HepG2 (cell line): ENCODE measurements around the gene POU6F2. TPM values are rescaled to one million over a fixed set of nuclear protein-coding genes. Genes with fewer than 3 reads are reported as not detected.

Experiments
- ATAC-seq: fragments of 200-7000 bp; cut with Tn5 transposase; 3 replicates; pipeline ENCODE4 v1.9.1; 2020; ENCODE audit warnings: mild to moderate bottlenecking, moderate library complexity
- BruUV-seq: library from RNA; stranded (reverse); fragments of 400-500 nt; replicated peaks from 2 replicates; lab custom pipeline; 2021; lab: Mats Ljungman, UMichigan
- CTCF ChIA-PET: fragments of 300-600 bp; formaldehyde crosslinking; extraction: SDS; loops from one replicate; lab custom pipeline; 2021; ENCODE audit warnings: low total read pairs, inconsistent platforms, low intra/inter-chr PET ratio; lab: Yijun Ruan, JAX
- POLR2A ChIA-PET: fragments of 350-600 bp; sonication (Branson Sonifier 250); formaldehyde crosslinking; loops from one replicate; lab custom pipeline; 2020; ENCODE audit warnings: antibody characterized with exemption, inconsistent platforms; lab: Yijun Ruan, JAX
- DNase-seq: peaks from one replicate; pipeline ENCODE4 v3.0.0-alpha.2; 2015; ENCODE audit warnings: low spot score
- FAIRE-seq: peaks from 3 replicates; lab custom pipeline; 2011; peaks lifted over from hg19 to GRCh38; lab: Jason Lieb, UNC
- H2AFZ ChIP-seq: one replicate; pipeline ENCODE4 v1.6.1; 2011; ENCODE audit warnings: low read length, inconsistent platforms
- H3K27ac ChIP-seq: fragments of 300-600 bp; 3 replicates; pipeline ENCODE4 v1.8.0; 2011; ENCODE audit warnings: mixed run types, mild to moderate bottlenecking, mixed read lengths, low read length, inconsistent platforms; ENCODE audit not compliant: insufficient read depth; ENCODE audit errors: extremely low read length
- H3K27me3 ChIP-seq, 2 experiments: fragments of 200-600 bp in 1 of 2; 2 replicates in 1 of 2; 3 replicates in 1 of 2; pipeline versions ENCODE4 v1.6.0 to v1.8.0; 2011; ENCODE audit warnings: low read length in 2 of 2, mild to moderate bottlenecking in 2 of 2, moderate library complexity in 2 of 2, inconsistent platforms in 1 of 2; ENCODE audit not compliant: insufficient read depth in 2 of 2, control insufficient read depth in 1 of 2
- H3K36me3 ChIP-seq, 2 experiments: fragments of 200-600 bp in 1 of 2; replicated peaks in 1 of 2; 2 replicates in 1 of 2; 3 replicates in 1 of 2; pipeline versions ENCODE4 v1.5.1 to v1.8.0; 2011; ENCODE audit warnings: low read length in 2 of 2, inconsistent platforms in 1 of 2; ENCODE audit not compliant: insufficient read depth in 2 of 2, control insufficient read depth in 1 of 2
- H3K4me1 ChIP-seq: 2 replicates; pipeline ENCODE4 v1.5.1; 2012; ENCODE audit warnings: low read length, inconsistent platforms; ENCODE audit not compliant: insufficient read depth
- H3K4me2 ChIP-seq: 2 replicates; pipeline ENCODE4 v1.6.0; 2011; ENCODE audit warnings: low read depth, low read length, inconsistent platforms
- H3K4me3 ChIP-seq, 3 experiments: fragments of 200-600 bp in 1 of 3; sonication (generic), shearing (Covaris generic) in 1 of 3; replicated peaks in 1 of 3; 2 replicates each; pipeline ENCODE4 v1.5.1; 2011 to 2016; ENCODE audit warnings: low read length in 3 of 3, inconsistent platforms in 2 of 3, low read depth in 2 of 3, mild to moderate bottlenecking in 2 of 3, control low read depth in 1 of 3, mixed read lengths in 1 of 3; ENCODE audit not compliant: insufficient read depth in 1 of 3
- H3K79me2 ChIP-seq: one replicate; pipeline ENCODE4 v1.6.1; 2011; ENCODE audit warnings: low read length, inconsistent platforms; ENCODE audit not compliant: insufficient read depth
- H3K9ac ChIP-seq: 2 replicates; pipeline ENCODE4 v1.6.0; 2011; ENCODE audit warnings: mild to moderate bottlenecking, low read depth, low read length, inconsistent platforms; ENCODE audit not compliant: insufficient read depth
- H3K9me3 ChIP-seq: 2 replicates; pipeline ENCODE4 v1.5.1; 2012; ENCODE audit warnings: mild to moderate bottlenecking, low read length
- H4K20me1 ChIP-seq: 2 replicates; pipeline ENCODE4 v1.6.0; 2011; ENCODE audit warnings: inconsistent platforms, mild to moderate bottlenecking, low read length, moderate library complexity; ENCODE audit not compliant: insufficient read depth
- ARID4A ChIP-seq: sonication (generic); formaldehyde crosslinking; IDR thresholded peaks from 2 replicates; pipeline ENCODE4 v1.5.0; 2020; ENCODE audit warnings: mild to moderate bottlenecking, missing genetic modification reagents, borderline replicate concordance
- FOXC1 ChIP-seq: sonication (generic); formaldehyde crosslinking; IDR thresholded peaks from 2 replicates; pipeline ENCODE4 v1.8.0; 2022; ENCODE audit warnings: mild to moderate bottlenecking, missing genetic modification reagents, borderline replicate concordance
- GTF3A ChIP-seq: sonication (generic); formaldehyde crosslinking; conservative IDR thresholded peaks from 2 replicates; pipeline ENCODE4 v1.4.0; 2020; ENCODE audit warnings: mild to moderate bottlenecking, missing genetic modification reagents
- KLF9 ChIP-seq: IDR thresholded peaks from 2 replicates; pipeline ENCODE4 v1.6.1; 2016; ENCODE audit warnings: low read depth
- NCOR1 ChIP-seq: fragments of 200-600 bp; sonication (generic); IDR thresholded peaks from 2 replicates; pipeline ENCODE4 v1.7.0; 2017; ENCODE audit warnings: antibody characterized with exemption, low read length, borderline replicate concordance
- NFRKB ChIP-seq: fragments of 450-650 bp; IDR thresholded peaks from 2 replicates; pipeline ENCODE4 v1.6.1; 2017
- NR2F6 ChIP-seq, 2 experiments: IDR thresholded peaks; 2 replicates each; pipeline ENCODE4 v1.6.1; 2016; ENCODE audit warnings: antibody characterized with exemption in 1 of 2, mild to moderate bottlenecking in 1 of 2
- SATB2 ChIP-seq: sonication (generic); formaldehyde crosslinking; IDR thresholded peaks from 2 replicates; pipeline ENCODE4 v1.5.0; 2020; ENCODE audit warnings: missing genetic modification reagents
- STAT5B ChIP-seq: sonication (generic); formaldehyde crosslinking; IDR thresholded peaks from 2 replicates; pipeline ENCODE4 v1.4.0; 2020; ENCODE audit warnings: missing genetic modification reagents
- TAF15 ChIP-seq: fragments of 200-400 bp; formaldehyde crosslinking; IDR thresholded peaks from one replicate; pipeline ENCODE4 v1.6.1; 2018; ENCODE audit warnings: mild to moderate bottlenecking, low read depth, low read length; ENCODE audit not compliant: poor library complexity, severe bottlenecking
- TSC22D2 ChIP-seq: sonication (generic); formaldehyde crosslinking; IDR thresholded peaks from 2 replicates; pipeline ENCODE4 v1.5.1; 2020; ENCODE audit warnings: missing genetic modification reagents, mild to moderate bottlenecking, borderline replicate concordance
- ZBTB42 ChIP-seq: sonication (generic); formaldehyde crosslinking; IDR thresholded peaks from 2 replicates; pipeline ENCODE4 v1.5.0; 2020; ENCODE audit warnings: mild to moderate bottlenecking, missing genetic modification reagents
- ZNF207 ChIP-seq: fragments of 450-650 bp; IDR thresholded peaks from 2 replicates; pipeline ENCODE4 v1.6.1; 2016; ENCODE audit warnings: antibody characterized with exemption, borderline replicate concordance
- ZNF574 ChIP-seq: sonication (generic); formaldehyde crosslinking; IDR thresholded peaks from 2 replicates; pipeline ENCODE4 v1.4.0; 2020; ENCODE audit warnings: missing genetic modification reagents
- WGBS: methylation state at CpG from one replicate; pipeline ENCODE4 v1.1.6; 2017; ENCODE audit warnings: low lambda C conversion rate; 5-methylcytosine and 5-hydroxymethylcytosine counted together
- in situ Hi-C: cut with HindIII; loops from 2 replicates; pipeline ENCODE4 v1.10.0; 2017; ENCODE audit warnings: low pct_unique_long_range_greater_than_20kb; ENCODE audit not compliant: extremely low pct_ligation_motif_present
- intact Hi-C: fragments of 100-400 bp; cut with micrococcal nuclease; formaldehyde crosslinking; loops from one replicate; pipeline ENCODE4 v1.10.0; 2022; ENCODE audit not compliant: unreplicated experiment
- polyA plus RNA-seq, 8 experiments: library from polyadenylated mRNA; depleted of rRNA in 3 of 8; stranded (reverse) in 7 of 8; unstranded in 1 of 8; fragments of >200 nt; fragmentation: Illumina TruSeq in 4 of 8; extraction: Trizol in 4 of 8; gene quantifications; 2 replicates each; pipeline versions ENCODE4 v1.2.1 to v1.2.3, GENCODE V29; 2011 to 2016; ENCODE audit warnings: low read depth in 4 of 8, missing spikeins in 1 of 8, mixed read lengths in 1 of 8; ENCODE audit not compliant: insufficient read depth in 1 of 8
- total RNA-seq, 5 experiments: library from RNA; depleted of rRNA; stranded (reverse); fragments of >200 nt; fragmentation: Illumina TruSeq; extraction: Trizol; gene quantifications; 2 replicates each; pipeline ENCODE4 v1.2.3, GENCODE V29; 2016; ENCODE audit warnings: low read depth in 1 of 5
- TF ChIP-seq, protein P1 (sequence below): sonication (generic); formaldehyde crosslinking; IDR thresholded peaks from 2 replicates; pipeline ENCODE4 v1.4.0; 2020; ENCODE audit warnings: missing genetic modification reagents
- TF ChIP-seq, protein P2 (sequence below): sonication (generic); formaldehyde crosslinking; IDR thresholded peaks from 2 replicates; pipeline ENCODE4 v1.4.0; 2020; ENCODE audit warnings: missing genetic modification reagents

Gene POU6F2
- total and polyA plus RNA-seq, 2 of the 13 experiments (the other 11 are each of a cell fraction or from before 2014, with no cell fraction given) = not detected

DNA sequence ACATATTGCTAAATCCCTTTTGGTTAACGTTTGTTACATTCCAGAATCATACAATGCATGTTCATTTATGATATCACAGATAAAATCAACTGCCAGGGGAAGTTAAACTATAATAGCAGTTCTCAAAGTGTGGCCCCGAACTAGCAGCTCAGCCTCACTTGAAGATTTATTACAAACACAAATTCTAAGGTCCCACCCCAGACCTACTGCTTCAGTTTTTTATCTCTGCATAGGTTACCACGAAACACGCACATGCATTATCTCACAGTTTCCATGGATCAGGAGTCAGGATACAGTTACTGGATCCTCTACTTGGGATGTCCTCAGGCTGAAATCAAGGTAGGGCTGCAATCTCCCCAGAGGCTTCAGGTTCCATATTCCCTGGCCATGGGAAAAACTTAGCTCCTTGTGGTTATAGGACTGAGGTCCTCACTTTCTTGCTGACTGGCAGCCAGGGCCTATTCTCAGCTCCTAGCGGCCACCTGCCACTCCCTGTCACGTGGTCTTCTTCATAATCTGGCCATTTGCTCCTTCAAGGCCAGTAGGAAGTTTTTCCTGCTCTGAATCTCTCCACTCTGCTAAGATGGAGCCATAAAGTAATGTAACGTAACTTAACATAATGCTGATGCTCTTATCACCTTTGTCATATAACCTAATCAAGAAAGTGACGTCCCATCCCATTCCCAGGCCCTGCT lies 538.0 kb downstream of the POU6F2 start (continued):
- TF ChIP-seq ZNF574 (CRISPR knock-in tag) = no peak
- TF ChIP-seq FOXC1 (CRISPR knock-in tag) = no peak
- TF ChIP-seq TSC22D2 (CRISPR knock-in tag) = no peak
- no peak for TF ChIP-seq NFRKB
- no peak for TF ChIP-seq NR2F6 (IDR thresholded peaks at IDR 0.05)
- TF ChIP-seq NR2F6 (CRISPR knock-in tag; IDR thresholded peaks at IDR 0.05) = no peak
- no peak for TF ChIP-seq TAF15
- no peak for TF ChIP-seq ZNF207
- TF ChIP-seq GTF3A = no peak
- TF ChIP-seq, protein P1, sequence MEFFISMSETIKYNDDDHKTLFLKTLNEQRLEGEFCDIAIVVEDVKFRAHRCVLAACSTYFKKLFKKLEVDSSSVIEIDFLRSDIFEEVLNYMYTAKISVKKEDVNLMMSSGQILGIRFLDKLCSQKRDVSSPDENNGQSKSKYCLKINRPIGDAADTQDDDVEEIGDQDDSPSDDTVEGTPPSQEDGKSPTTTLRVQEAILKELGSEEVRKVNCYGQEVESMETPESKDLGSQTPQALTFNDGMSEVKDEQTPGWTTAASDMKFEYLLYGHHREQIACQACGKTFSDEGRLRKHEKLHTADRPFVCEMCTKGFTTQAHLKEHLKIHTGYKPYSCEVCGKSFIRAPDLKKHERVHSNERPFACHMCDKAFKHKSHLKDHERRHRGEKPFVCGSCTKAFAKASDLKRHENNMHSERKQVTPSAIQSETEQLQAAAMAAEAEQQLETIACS (CRISPR knock-in tag) = no peak

- no peak overlapping the region for H2AFZ ChIP-seq
- no peak overlapping the region for H3K4me3 ChIP-seq
- in situ Hi-C loops (loop anchor here (5.0 kb wide), 1 partner anchor 584 kb away; no protein-coding TSS in a partner anchor), intact Hi-C loops (no loop called here)
- ATAC-seq (no peak), FAIRE-seq (no peak), DNase-seq (no peak)
- H3K36me3 ChIP-seq = no peaks in the 10 kb centered on the region
- H3K9me3 ChIP-seq = no peaks in the 10 kb centered on the region
- peaks cover 10% of the 10 kb centered on the region for H3K4me1 ChIP-seq
- peaks cover 0 to 12% of the 10 kb centered on the region in 2 experiments; a peak in 2 of 5 replicates for H3K27me3 ChIP-seq
- no peak overlapping the region for H3K9ac ChIP-seq
- no TSS peak for BruUV-seq
- CTCF ChIA-PET = no interaction called here
- H3K27ac ChIP-seq = no peak overlapping the region
- H4K20me1 ChIP-seq = no peaks in the 10 kb centered on the region
- H3K79me2 ChIP-seq = no peaks in the 10 kb centered on the region
- 34% methylated on average over 7 of the region's 7 CpGs for WGBS
- no peak overlapping the region for H3K4me2 ChIP-seq
- POLR2A ChIA-PET = no interaction called here
- TF ChIP-seq, protein P2, sequence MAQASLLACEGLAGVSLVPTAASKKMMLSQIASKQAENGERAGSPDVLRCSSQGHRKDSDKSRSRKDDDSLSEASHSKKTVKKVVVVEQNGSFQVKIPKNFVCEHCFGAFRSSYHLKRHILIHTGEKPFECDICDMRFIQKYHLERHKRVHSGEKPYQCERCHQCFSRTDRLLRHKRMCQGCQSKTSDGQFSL = no peak
- TF ChIP-seq ARID4A (CRISPR knock-in tag) = no peak
- no peak for TF ChIP-seq SATB2
- TF ChIP-seq KLF9 (CRISPR knock-in tag) = no peak
- no peak for TF ChIP-seq STAT5B
- no peak for TF ChIP-seq NCOR1
- no peak for TF ChIP-seq ZBTB42
These were observed 538.8 kb downstream of the POU6F2 start for GRCh38 chr7:39516498-39516897.
